ENCODE data around the gene IFT43. TPM values are rescaled to one million over a fixed set of nuclear protein-coding genes. Genes with fewer than 3 reads are reported as not detected.

Gene IFT43
- polyA plus RNA-seq, 3 donors, result 10.3 to 12.4 (median 10.5) TPM

- H4K20me1 ChIP-seq (ENCODE audit: insufficient read depth, low read length), result no peaks in the 10 kb centered on the region
- H3K4me2 ChIP-seq (replicated peaks; ENCODE audit: extremely low read depth, low read length, poor library complexity, severe bottlenecking), result no peak overlapping the region
- Mint-ChIP-seq H3K27me3 (ENCODE audit: low read depth in 3 of 3) (no peaks in the 10 kb centered on the region), H3K9me3 (no peaks in the 10 kb centered on the region), H3K27ac (no peak overlapping the region), H3K36me3 (peaks cover 0 to 4% of the 10 kb centered on the region in 2 donors), H3K4me3 (no peak overlapping the region), H3K4me1 (no peaks in the 10 kb centered on the region)
- no peaks in the 10 kb centered on the region for H3K79me2 ChIP-seq (ENCODE audit: insufficient read depth, low read length)
- no peaks in the 10 kb centered on the region for H3K9me3 ChIP-seq (replicated peaks in 1 of 2; ENCODE audit: control insufficient read depth in 1 of 2, insufficient read depth in 1 of 2, low read length in 2 of 2)
- H3K9ac ChIP-seq (ENCODE audit: insufficient read depth, low read length, poor library complexity, severe bottlenecking), result no peak overlapping the region
- intact Hi-C loops (cut with micrococcal nuclease), result no loop called here
- no peaks in the 10 kb centered on the region for H3K27me3 ChIP-seq (ENCODE audit: control insufficient read depth in 2 of 2, insufficient read depth in 2 of 2, low read length in 2 of 2)
- no peak overlapping the region for H3K27ac ChIP-seq (ENCODE audit: low read depth in 1 of 2, low read length in 2 of 2)
- DNase-seq, result no peak
- WGBS (ENCODE audit: insufficient coverage), result 100% methylated on average over 2 of the region's 4 CpGs
- no peak overlapping the region for H3K4me3 ChIP-seq (replicated peaks in 1 of 3; ENCODE audit: low read depth in 2 of 3, low read length in 3 of 3)
- H3K4me1 ChIP-seq (ENCODE audit: control insufficient read depth in 1 of 2, insufficient read depth in 2 of 2, low read length in 2 of 2), result no peaks in the 10 kb centered on the region
- no peak for TF ChIP-seq CTCF (IDR thresholded peaks at IDR 0.05)
- H2AFZ ChIP-seq (ENCODE audit: insufficient read depth, low read depth, low read length, poor library complexity, severe bottlenecking), result no peak overlapping the region
- H3K36me3 ChIP-seq (replicated peaks in 1 of 2; ENCODE audit: control insufficient read depth in 1 of 2, insufficient read depth in 2 of 2, low read length in 2 of 2), result no peaks in the 10 kb centered on the region
Measured at GRCh38 chr14:75968456-75968855, 17.1 kb upstream of the IFT43 start.

GRCh38 chr14:75969126-75969525 is 16.4 kb upstream of the IFT43 start:
- no peak overlapping the region for H3K4me2 ChIP-seq (replicated peaks; ENCODE audit: extremely low read depth, low read length, poor library complexity, severe bottlenecking)
- intact Hi-C loops (cut with micrococcal nuclease), result no loop called here
- H3K9ac ChIP-seq (ENCODE audit: insufficient read depth, low read length, poor library complexity, severe bottlenecking), result no peak overlapping the region
- no peaks in the 10 kb centered on the region for H4K20me1 ChIP-seq (ENCODE audit: insufficient read depth, low read length)
- no peak overlapping the region for H2AFZ ChIP-seq (ENCODE audit: insufficient read depth, low read depth, low read length, poor library complexity, severe bottlenecking)
- Mint-ChIP-seq H3K36me3 (peaks cover 0 to 4% of the 10 kb centered on the region in 2 donors), H3K27ac (no peak overlapping the region), H3K4me3 (no peak overlapping the region), H3K9me3 (no peaks in the 10 kb centered on the region), H3K27me3 (ENCODE audit: low read depth in 3 of 3) (no peaks in the 10 kb centered on the region), H3K4me1 (no peaks in the 10 kb centered on the region)
- no peaks in the 10 kb centered on the region for H3K27me3 ChIP-seq (ENCODE audit: control insufficient read depth in 2 of 2, insufficient read depth in 2 of 2, low read length in 2 of 2)
- TF ChIP-seq CTCF (IDR thresholded peaks at IDR 0.05), result no peak
- no peak overlapping the region for H3K27ac ChIP-seq (ENCODE audit: low read depth in 1 of 2, low read length in 2 of 2)
- no peaks in the 10 kb centered on the region for H3K9me3 ChIP-seq (replicated peaks in 1 of 2; ENCODE audit: control insufficient read depth in 1 of 2, insufficient read depth in 1 of 2, low read length in 2 of 2)
- no peaks in the 10 kb centered on the region for H3K79me2 ChIP-seq (ENCODE audit: insufficient read depth, low read length)
- no peak overlapping the region for H3K4me3 ChIP-seq (replicated peaks in 1 of 3; ENCODE audit: low read depth in 2 of 3, low read length in 3 of 3)
- no peaks in the 10 kb centered on the region for H3K36me3 ChIP-seq (replicated peaks in 1 of 2; ENCODE audit: control insufficient read depth in 1 of 2, insufficient read depth in 2 of 2, low read length in 2 of 2)
- no peak for DNase-seq
- WGBS (ENCODE audit: insufficient coverage), result no CpG with 5 or more reads among the region's 4 CpGs
- no peaks in the 10 kb centered on the region for H3K4me1 ChIP-seq (ENCODE audit: control insufficient read depth in 1 of 2, insufficient read depth in 2 of 2, low read length in 2 of 2)
